Measurements from ENCODE around the gene LHX5. TPM values are rescaled to one million over a fixed set of nuclear protein-coding genes. Genes with fewer than 3 reads are reported as not detected.

Gene LHX5
- polyA plus RNA-seq, 5 donors, result not detected

- DNase-seq, result no peak
Observed at GRCh38 chr12:113477842-113478215, 6.2 kb upstream of the LHX5 start.

DNA sequence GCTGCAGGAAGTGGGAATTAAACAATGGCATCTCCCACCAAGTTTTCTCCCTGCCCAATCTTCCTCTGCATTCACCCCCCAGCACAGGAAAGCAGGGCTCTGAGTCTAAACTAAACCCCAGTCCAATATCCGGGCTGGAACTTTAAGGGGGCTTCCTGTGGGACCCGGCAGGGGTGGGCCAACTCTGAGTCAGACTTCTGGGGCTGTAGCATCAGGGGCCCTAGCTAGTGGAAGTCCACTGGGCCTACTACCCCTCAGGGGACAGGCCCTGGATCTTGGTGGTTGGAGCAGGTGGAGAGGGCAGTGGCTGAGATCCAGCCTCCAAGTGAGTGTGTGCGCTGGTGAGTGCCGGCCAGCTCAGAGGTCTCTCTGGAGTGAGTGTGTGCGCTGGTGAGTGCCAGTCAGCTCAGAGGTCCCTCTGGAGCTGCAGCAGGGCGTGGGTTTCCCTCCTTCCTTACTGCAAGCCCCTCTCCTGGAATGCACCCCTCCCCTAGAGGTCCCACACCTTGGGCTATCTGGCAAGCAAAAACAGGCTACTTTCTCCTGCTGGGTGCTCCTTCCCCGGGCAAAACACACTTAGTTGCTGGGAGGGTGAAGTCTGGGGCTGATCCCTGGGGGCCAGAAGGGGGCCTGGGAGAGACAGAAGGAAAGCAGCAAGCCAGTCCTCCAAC lies 5.6 kb upstream of the LHX5 start:
- no peak for DNase-seq

GRCh38 chr12:113476176-113476986 lies 4.7 kb upstream of the LHX5 start:
- no peak for DNase-seq

DNA sequence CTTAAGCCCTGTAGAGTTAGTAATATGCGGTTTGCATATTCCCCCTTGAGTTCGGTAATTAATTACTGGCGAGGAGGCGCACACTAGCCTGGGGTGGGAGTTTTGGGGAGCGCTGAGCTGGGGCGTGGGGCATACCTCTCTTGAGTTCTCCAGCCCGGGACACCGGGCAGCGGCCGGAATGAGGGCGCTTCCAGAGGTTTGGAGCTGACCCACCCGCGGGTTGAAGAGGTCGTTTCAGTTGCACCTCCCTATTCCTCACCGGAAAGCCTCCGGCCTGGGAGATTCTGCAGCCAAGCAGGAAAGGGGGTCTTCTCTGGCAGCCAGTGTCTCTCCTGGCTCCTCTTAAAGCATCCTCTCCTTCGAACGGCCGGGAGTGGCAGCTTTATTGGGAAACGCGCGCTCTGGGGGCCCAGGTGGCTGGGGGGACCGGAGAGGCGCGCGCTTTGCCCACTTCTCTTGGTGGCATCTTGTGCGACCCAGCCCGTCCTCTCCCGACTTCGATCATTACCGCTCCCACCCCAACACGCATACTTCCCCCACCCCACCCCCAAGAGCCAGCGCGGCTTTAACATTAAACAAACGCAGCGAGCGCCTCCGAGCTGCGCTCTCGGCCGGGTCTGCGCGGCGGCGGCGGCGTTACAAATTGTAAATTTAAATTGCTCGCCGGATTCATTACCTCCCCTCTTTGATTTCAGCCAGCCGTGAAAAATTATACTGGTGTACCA lies 3.9 kb upstream of the LHX5 start:
- DNase-seq, result no peak

DNA sequence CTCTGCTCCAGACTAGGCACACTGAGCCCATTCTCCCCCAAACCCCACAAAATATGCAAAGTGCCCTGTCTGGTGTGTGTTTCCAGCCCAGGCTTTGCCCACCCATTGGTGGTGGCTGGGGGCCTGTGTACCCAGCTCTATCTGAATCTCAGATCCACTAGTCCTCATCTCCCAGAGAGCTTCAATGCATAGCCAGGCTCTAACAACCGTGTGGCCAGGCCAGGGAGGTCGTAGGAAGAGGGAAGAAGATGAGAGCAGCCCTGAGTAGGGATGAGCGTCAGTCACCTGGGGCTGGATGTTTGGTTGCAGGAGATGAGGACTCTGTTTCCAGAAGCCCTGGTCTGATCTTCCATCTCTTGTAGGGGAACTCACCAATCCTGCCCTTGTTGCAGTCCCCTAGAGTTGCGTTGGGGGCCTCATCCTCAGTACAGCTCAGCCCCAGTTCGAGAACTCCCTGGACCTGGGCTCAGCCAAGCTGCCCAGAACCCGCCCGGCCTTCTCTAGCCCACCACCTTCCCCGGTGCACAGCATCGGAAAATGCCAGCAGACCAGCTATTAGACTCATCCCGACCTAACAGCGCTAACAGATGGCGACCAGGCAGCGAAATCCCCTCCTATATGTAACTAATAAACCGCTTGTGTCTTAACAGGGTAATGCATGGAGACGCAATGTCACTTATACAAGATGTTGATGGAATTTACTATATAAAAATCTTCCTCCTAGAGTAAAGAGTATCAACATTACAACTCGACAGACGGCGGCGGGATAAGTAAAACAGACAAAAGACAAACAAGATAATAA lies 3.2 kb upstream of the LHX5 start:
- DNase-seq, result no peak

- DNase-seq, result no peak
Observed at GRCh38 chr12:113473942-113474341, 2.3 kb upstream of the LHX5 start.

DNA sequence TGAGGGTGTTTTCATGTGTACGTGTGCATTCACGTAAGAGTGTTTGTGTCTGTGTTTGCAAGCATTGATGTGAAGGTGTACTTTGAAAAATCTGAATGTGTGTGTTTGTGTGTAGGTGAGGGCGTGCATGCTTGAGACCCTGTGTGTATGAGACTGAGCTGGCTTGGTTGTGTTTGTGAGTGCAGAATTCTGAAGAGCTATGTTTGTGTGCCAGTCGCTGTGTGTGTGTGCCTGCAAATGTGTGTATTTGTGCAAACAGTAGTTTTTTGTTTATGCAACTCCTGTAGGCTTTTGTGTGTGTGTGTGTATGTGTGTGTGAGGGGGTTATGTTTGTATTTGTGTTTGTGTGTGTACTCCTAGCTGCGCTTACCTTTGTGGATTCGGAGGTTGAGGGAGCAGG lies 1.7 kb upstream of the LHX5 start:
- DNase-seq, result no peak

- DNase-seq, result no peak
Observed at GRCh38 chr12:113472191-113473121, 785 bp upstream of the LHX5 start.

DNA sequence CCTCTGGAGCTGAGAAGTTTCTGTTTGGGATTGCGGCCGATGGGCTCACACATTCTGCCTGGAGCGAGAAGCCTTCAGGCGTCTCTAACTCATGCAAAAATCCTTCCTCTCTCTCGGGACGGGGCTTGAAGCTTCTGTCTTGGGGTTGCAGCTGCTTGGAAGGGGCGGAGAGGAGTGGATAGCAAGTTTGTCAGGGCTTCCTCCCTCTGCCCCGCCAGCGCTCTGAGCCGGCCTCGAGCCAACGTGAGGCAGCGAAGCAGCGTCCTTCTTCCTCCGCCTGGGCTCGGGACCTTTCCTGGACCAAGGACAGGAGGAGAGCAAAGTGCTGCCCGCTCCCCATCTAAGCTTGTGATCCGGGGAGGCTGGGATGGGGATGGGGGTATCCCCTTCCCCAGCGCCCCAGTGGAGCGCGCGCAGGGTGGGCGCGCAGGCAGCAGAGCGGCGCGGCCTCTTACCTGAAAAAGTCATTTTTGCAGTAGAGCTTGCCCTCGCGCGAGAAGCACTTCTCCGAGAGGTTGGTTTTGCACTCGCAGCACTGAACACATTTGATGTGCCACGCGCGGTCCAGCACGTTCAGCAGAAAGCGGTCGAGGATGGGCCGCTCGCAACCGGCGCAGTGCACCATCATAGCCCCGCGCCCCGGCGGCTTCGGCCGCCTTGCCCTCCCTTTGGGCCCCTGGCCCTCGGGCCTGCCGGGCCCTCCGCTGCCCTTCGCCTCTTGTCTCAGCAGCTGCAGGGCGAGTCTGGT lies 626 bp downstream of the LHX5 start:
- DNase-seq, result no peak

DNA sequence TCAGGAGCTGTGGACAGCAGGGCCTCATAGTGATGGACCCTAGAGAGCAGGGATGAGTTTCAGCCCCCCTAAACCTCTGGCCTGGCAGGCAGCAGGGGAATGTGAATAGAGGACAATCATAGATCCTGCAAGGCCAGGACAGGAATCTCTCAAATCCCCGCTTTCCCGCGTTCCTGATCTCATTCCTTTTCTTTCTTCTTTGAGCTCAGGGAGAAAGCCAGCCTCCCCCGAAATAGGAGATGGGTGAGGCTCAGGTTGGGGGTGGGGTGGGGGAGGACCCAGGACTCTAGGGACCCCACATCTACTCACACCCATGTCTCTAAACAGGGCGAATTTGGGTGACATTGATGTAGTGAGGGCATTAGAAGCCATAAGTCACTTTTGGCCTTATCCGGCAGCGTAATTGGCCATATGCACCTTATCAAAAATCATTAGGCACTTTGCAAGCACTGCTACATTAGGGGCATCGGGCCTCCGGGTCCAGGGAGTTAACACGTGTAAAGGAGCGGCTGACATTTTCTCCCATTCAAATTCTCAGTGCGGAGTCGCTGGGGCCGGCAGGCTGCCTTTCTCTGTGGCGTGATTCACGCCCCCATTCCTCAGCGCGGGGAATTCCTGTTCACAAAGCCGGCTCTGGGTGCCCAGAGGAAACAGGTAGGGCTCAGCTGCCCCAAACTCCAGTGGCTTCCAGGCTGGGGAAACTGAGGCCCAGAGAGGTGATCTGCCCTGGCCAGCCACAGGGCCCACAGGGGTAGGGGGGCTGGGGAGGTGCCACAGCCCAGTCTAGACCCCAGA lies 1.5 kb downstream of the LHX5 start:
- DNase-seq, result no peak

GRCh38 chr12:113469224-113469948 lies 2.3 kb downstream of the LHX5 start:
- DNase-seq, result no peak

- no peak for DNase-seq
Observed at GRCh38 chr12:113468365-113469223, 3.1 kb downstream of the LHX5 start.

DNA sequence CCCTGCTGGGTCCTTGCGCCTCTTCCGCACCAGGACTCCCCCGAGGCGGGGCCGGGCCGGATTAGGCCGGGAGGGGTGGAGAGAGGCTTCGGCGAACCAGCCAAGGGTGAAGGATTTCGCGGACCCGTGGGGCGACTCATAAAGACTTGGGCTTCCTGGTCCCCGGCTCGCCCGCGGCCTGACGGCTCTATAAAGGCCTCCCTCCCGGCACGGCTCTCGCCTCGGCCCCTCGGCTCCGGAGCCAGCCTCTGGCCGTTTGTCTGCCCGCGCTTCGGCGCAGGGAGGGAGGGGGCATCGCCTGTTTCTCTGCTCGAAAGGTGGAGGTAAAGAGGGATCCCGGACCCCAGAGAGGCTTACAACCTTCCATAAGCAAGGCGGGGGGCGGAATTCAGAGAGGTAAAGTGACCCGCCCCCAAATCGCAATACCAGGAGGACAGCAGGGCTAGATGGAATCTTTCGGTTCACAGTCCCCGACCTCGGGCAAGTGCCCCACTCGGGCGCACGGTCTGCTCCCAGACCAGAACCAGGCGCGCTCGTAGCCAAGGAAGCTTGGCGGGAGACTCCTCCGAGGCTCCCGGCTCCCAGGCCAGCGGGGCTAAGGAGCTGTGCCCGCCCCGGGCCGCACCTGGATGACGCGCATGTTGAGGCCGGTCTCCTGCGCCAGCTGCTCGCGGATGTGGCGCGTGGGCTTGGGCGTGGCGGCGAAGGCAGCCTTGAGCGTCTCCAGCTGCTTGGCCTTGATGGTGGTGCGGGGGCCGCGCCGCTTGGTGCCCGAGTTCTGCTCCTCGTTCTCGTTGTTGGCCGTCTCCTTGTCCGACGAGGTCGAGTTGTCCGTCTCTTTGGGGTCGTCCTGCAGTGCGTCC lies 3.9 kb downstream of the LHX5 start:
- DNase-seq, result no peak

- no peak for DNase-seq
Observed at GRCh38 chr12:113467142-113467501, 4.5 kb downstream of the LHX5 start.

GRCh38 chr12:113466454-113467141 lies 5.1 kb downstream of the LHX5 start:
- no peak for DNase-seq

All from right lung (tissue), 5 donors.